ENCODE measurements around the gene CYGB. TPM values are rescaled to one million over a fixed set of nuclear protein-coding genes. Genes with fewer than 3 reads are reported as not detected.
"Not testable (repeated sequence)": the region's sequence is repeated elsewhere in the genome, so short reads cannot be mapped to it uniquely, and the experiment has no call there.

CYGB gene
- total RNA-seq, 1 donor from 2014 or later: 0.60 TPM

- no peak for DNase-seq (ENCODE audit: low read depth in 2 of 2)
These were observed 30.3 kb upstream of the CYGB start for GRCh38 chr17:76567634-76568432.

GRCh38 chr17:76566988-76567431 lies 29.5 kb upstream of the CYGB start:
- DNase-seq (ENCODE audit: low read depth in 2 of 2): no peak

GRCh38 chr17:76566613-76566943 lies 29.1 kb upstream of the CYGB start:
- DNase-seq (ENCODE audit: low read depth in 2 of 2): no peak

- DNase-seq (ENCODE audit: low read depth in 2 of 2): no peak
These were observed 28.5 kb upstream of the CYGB start for GRCh38 chr17:76565728-76566612.

GRCh38 chr17:76564991-76565727 lies 27.6 kb upstream of the CYGB start:
- not testable (repeated sequence) for DNase-seq (ENCODE audit: low read depth in 2 of 2)

- not testable (repeated sequence) for DNase-seq (ENCODE audit: low read depth in 2 of 2)
These were observed 25.9 kb upstream of the CYGB start for GRCh38 chr17:76563359-76563758.

GRCh38 chr17:76562734-76563148 lies 25.2 kb upstream of the CYGB start:
- peak in 1 of 2 donors; percentile 70 for DNase-seq (ENCODE audit: low read depth in 2 of 2)

GRCh38 chr17:76561799-76562268 lies 24.3 kb upstream of the CYGB start:
- peak in 1 of 2 donors; percentile 78 for DNase-seq (ENCODE audit: low read depth in 2 of 2)

- DNase-seq (ENCODE audit: low read depth in 2 of 2): peak in 1 of 2 donors; percentile 96
These were observed 23.8 kb upstream of the CYGB start for GRCh38 chr17:76561332-76561731.

- DNase-seq (ENCODE audit: low read depth in 2 of 2): peak in 1 of 2 donors; percentile 38
These were observed 23.3 kb upstream of the CYGB start for GRCh38 chr17:76560877-76561221.

GRCh38 chr17:76560036-76560876 lies 22.7 kb upstream of the CYGB start:
- no peak for DNase-seq (ENCODE audit: low read depth in 2 of 2)

GRCh38 chr17:76559460-76559859 lies 22.0 kb upstream of the CYGB start:
- not testable (repeated sequence) for DNase-seq (ENCODE audit: low read depth in 2 of 2)

GRCh38 chr17:76558198-76559095 lies 20.9 kb upstream of the CYGB start:
- DNase-seq (ENCODE audit: low read depth in 2 of 2): peak; percentile 50 to 69

GRCh38 chr17:76557368-76558197 lies 20.1 kb upstream of the CYGB start:
- peak; percentile 98 for DNase-seq (ENCODE audit: low read depth in 2 of 2)

- DNase-seq (ENCODE audit: low read depth in 2 of 2): peak; percentile 35 to 42
These were observed 19.4 kb upstream of the CYGB start for GRCh38 chr17:76556765-76557367.

- DNase-seq (ENCODE audit: low read depth in 2 of 2): no peak
These were observed 16.6 kb upstream of the CYGB start for GRCh38 chr17:76554131-76554530.

GRCh38 chr17:76553178-76553908 lies 15.8 kb upstream of the CYGB start:
- DNase-seq (ENCODE audit: low read depth in 2 of 2): peak in 1 of 2 donors; percentile 35

GRCh38 chr17:76551685-76552084 lies 14.2 kb upstream of the CYGB start:
- DNase-seq (ENCODE audit: low read depth in 2 of 2): no peak
